DOHH2 (cell line): ENCODE measurements around the gene CLTCL1.

Source experiments
- EZH2phosphoT487 ChIP-seq: fragments of 200-600 bp; sonication (generic); IDR thresholded peaks from 2 replicates; pipeline ENCODE4 v1.6.1; 2017; ENCODE audit warnings: borderline replicate concordance, mild to moderate bottlenecking, antibody characterized with exemption, low read length, moderate library complexity, mixed read lengths
- TF ChIP-seq, protein P1 (sequence below): fragments of 200-600 bp; sonication (generic); IDR thresholded peaks from one replicate; pipeline ENCODE4 v1.5.1; 2014; ENCODE audit warnings: antibody characterized with exemption, mild to moderate bottlenecking, low read depth, low read length; ENCODE audit not compliant: poor library complexity, severe bottlenecking

DNA sequence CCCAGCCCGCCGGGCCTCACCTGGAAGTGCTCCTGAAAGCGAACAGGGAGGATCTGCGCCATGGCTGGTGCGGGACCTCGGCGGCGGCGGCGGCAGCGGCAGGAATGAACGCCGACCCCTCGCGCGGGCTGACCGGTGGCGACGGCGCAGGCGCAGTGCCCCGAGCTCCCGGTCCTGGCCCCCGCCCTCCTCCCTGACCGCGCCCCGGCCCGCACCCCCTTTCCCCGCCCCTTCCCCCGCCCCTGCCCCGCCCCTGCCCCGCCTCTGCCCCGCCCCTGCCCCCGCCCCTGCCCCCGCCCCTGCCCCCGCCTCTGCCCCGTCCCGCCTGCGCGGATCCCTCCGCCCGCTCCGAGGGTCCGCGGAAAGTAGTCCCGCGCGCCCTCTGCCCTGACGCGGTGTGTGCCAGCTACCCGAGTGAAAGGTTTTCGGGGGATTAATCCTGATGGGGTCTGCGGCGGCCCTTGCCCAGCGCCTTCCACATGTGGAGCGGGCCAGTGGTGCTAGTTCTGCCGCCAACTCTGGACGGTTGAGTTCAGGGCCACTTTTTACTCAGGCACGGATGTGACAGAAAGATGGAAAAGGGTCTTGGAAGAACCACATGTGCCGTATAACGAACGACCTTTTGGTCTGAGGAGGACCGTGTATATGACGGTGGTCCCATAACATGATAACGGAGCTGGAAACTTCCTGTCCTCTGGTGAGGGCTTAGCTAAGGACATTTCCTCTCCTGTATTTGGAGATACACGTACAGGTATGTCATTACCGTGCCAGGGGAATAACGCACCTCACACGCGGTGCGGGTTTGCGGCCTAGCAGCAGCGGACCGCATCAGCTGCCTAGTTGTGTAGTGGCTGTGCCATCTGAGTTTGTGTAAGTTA, at the start of gene CLTCL1:
- TF ChIP-seq, protein P1, sequence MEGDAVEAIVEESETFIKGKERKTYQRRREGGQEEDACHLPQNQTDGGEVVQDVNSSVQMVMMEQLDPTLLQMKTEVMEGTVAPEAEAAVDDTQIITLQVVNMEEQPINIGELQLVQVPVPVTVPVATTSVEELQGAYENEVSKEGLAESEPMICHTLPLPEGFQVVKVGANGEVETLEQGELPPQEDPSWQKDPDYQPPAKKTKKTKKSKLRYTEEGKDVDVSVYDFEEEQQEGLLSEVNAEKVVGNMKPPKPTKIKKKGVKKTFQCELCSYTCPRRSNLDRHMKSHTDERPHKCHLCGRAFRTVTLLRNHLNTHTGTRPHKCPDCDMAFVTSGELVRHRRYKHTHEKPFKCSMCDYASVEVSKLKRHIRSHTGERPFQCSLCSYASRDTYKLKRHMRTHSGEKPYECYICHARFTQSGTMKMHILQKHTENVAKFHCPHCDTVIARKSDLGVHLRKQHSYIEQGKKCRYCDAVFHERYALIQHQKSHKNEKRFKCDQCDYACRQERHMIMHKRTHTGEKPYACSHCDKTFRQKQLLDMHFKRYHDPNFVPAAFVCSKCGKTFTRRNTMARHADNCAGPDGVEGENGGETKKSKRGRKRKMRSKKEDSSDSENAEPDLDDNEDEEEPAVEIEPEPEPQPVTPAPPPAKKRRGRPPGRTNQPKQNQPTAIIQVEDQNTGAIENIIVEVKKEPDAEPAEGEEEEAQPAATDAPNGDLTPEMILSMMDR = no peak
- no peak for TF ChIP-seq EZH2phosphoT487
